ENCODE results near the gene ACOD1.

DNA sequence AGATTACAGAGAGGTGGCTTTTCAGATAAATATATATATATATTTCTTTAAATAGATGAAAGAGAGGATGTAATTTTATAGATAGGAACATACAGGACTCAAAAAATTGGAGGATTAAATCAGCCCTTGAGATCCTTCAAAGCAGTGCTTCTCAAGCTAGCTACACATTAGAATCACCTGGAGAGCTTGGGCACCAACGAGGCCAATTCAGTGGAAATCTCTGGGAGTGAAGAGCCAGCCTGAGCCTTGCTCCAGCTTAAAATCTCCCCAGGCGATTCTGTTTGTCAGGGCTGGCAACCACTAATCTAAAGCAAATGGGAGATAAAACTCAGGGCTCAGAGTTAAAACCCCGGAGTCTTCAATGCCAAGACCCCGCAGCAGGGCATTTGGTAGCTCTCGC, 28.6 kb downstream of the ACOD1 start:
- TF ChIP-seq CTCF (IDR thresholded peaks at IDR 0.05) (no peak), TAF1 (IDR thresholded peaks at IDR 0.05; ENCODE audit: borderline replicate concordance, low read depth, low read length) (no peak), RFX5 (IDR thresholded peaks at IDR 0.05; ENCODE audit: low read length) (no peak), REST (IDR thresholded peaks at IDR 0.05; ENCODE audit: low read depth, low read length) (no peak), FOXM1 (IDR thresholded peaks at IDR 0.05; ENCODE audit: low read depth) (no peak), FOXJ3 (CRISPR knock-in tag; IDR thresholded peaks at IDR 0.05) (no peak), MXI1 (IDR thresholded peaks at IDR 0.05; ENCODE audit: low read depth, low read length) (no peak), TEAD4 (IDR thresholded peaks at IDR 0.05; ENCODE audit: borderline replicate concordance, insufficient read depth) (no peak), ELF1 (IDR thresholded peaks at IDR 0.05) (no peak), RCOR1 (IDR thresholded peaks at IDR 0.05; ENCODE audit: low read length) (no peak), POLR2AphosphoS5 (IDR thresholded peaks at IDR 0.05; ENCODE audit: low read depth, low read length) (no peak), NFIC (IDR thresholded peaks at IDR 0.05; ENCODE audit: borderline replicate concordance) (no peak), RXRA (IDR thresholded peaks at IDR 0.05; ENCODE audit: borderline replicate concordance, low read depth) (no peak)
- TF ChIP-seq, protein P1, sequence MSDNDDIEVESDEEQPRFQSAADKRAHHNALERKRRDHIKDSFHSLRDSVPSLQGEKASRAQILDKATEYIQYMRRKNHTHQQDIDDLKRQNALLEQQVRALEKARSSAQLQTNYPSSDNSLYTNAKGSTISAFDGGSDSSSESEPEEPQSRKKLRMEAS (IDR thresholded peaks at IDR 0.05; ENCODE audit: low read depth) = no peak
